GM12878 (cell line): ENCODE data around the gene VAT1. TPM values are rescaled to one million over a fixed set of nuclear protein-coding genes. Genes with fewer than 3 reads are reported as not detected.

Source experiments
- ATAC-seq: fragments of 200-7000 bp; cut with Tn5 transposase; 3 replicates; pipeline ENCODE4 v1.9.1; 2020; ENCODE audit warnings: mild to moderate bottlenecking, moderate library complexity
- BruUV-seq: library from RNA; stranded (reverse); fragments of 400-500 nt; replicated peaks from 2 replicates; lab custom pipeline; 2021; lab: Mats Ljungman, UMichigan
- CTCF ChIA-PET: fragments of 300-600 bp; sonication (Branson Sonifier 250); formaldehyde crosslinking; extraction: SDS; loops from one replicate; lab custom pipeline; 2021; ENCODE audit warnings: inconsistent platforms; lab: Yijun Ruan, JAX
- POLR2A ChIA-PET: fragments of 350-600 bp; formaldehyde crosslinking; extraction: SDS; loops from one replicate; lab custom pipeline; 2021; ENCODE audit warnings: inconsistent platforms; lab: Charles Lee
- RAD21 ChIA-PET: fragments of 300-600 bp; sonication (Branson Sonifier 250); formaldehyde crosslinking; loops from one replicate; lab custom pipeline; 2023; ENCODE audit warnings: antibody characterized with exemption; ENCODE audit not compliant: unreplicated experiment; lab: Charles Lee
- SMC1A ChIA-PET: fragments of 300-600 bp; sonication (Branson Sonifier 250); formaldehyde crosslinking; loops from one replicate; lab custom pipeline; 2023; ENCODE audit not compliant: unreplicated experiment, uncharacterized antibody; lab: Charles Lee
- DNase-seq: peaks from one replicate; pipeline ENCODE4 v3.0.0-alpha.2; 2011; ENCODE audit warnings: low read depth, low spot score
- FAIRE-seq: peaks from 3 replicates; lab custom pipeline; 2011; peaks lifted over from hg19 to GRCh38; lab: Jason Lieb, UNC
- H2AFZ ChIP-seq: 2 replicates; pipeline ENCODE4 v1.6.0; 2011; ENCODE audit warnings: low read depth, low read length, control low read depth; ENCODE audit not compliant: control insufficient read depth
- H3K27ac ChIP-seq: 2 replicates; pipeline ENCODE4 v1.5.1; 2011; ENCODE audit warnings: control low read depth; ENCODE audit not compliant: control insufficient read depth, insufficient read depth
- H3K27me3 ChIP-seq, 2 experiments: replicated peaks in 1 of 2; 2 replicates each; pipeline versions ENCODE4 v1.6.0 to v1.6.1; 2011; ENCODE audit warnings: low read length in 1 of 2; ENCODE audit not compliant: control insufficient read depth in 2 of 2, insufficient read depth in 2 of 2
- H3K36me3 ChIP-seq, 2 experiments: 2 replicates each; pipeline ENCODE4 v1.5.1; 2011; ENCODE audit warnings: low read length in 1 of 2; ENCODE audit not compliant: control insufficient read depth in 2 of 2, insufficient read depth in 2 of 2
- H3K4me1 ChIP-seq: 2 replicates; pipeline ENCODE4 v1.6.1; 2011; ENCODE audit warnings: mild to moderate bottlenecking, low read length, moderate library complexity, mixed read lengths; ENCODE audit not compliant: control insufficient read depth, insufficient read depth
- H3K4me2 ChIP-seq: 2 replicates; pipeline ENCODE4 v1.6.0; 2011; ENCODE audit warnings: control low read depth; ENCODE audit not compliant: control insufficient read depth, insufficient read depth
- H3K4me3 ChIP-seq: fragments of 200-600 bp; sonication (generic); 2 replicates; pipeline ENCODE4 v1.5.1; 2016
- H3K79me2 ChIP-seq: 2 replicates; pipeline ENCODE4 v1.6.0; 2011; ENCODE audit warnings: low read length; ENCODE audit not compliant: control insufficient read depth, insufficient read depth
- H3K9ac ChIP-seq: 2 replicates; pipeline ENCODE4 v1.8.0; 2011; ENCODE audit warnings: low read length, control low read depth, mixed read lengths; ENCODE audit not compliant: control insufficient read depth, insufficient read depth
- H3K9me3 ChIP-seq: replicated peaks from 3 replicates; pipeline ENCODE4 v1.5.1; 2011; ENCODE audit warnings: mild to moderate bottlenecking, low read length; ENCODE audit not compliant: control insufficient read depth, insufficient read depth
- H4K20me1 ChIP-seq: 2 replicates; pipeline ENCODE4 v1.6.0; 2011; ENCODE audit not compliant: control insufficient read depth, insufficient read depth
- BMI1 ChIP-seq: fragments of 450-650 bp; IDR thresholded peaks from 2 replicates; pipeline ENCODE4 v1.6.1; 2016; ENCODE audit warnings: mild to moderate bottlenecking, moderate library complexity, borderline replicate concordance
- CBX5 ChIP-seq: sonication (generic); IDR thresholded peaks from 2 replicates; pipeline ENCODE4 v1.6.1; 2016; ENCODE audit warnings: low read depth, moderate library complexity, mild to moderate bottlenecking, inconsistent platforms
- IRF4 ChIP-seq: IDR thresholded peaks from 2 replicates; pipeline ENCODE4 v1.6.1; 2011; ENCODE audit warnings: low read depth, low read length
- KAT2A ChIP-seq: conservative IDR thresholded peaks from 2 replicates; pipeline ENCODE4 v1.6.1; 2011; ENCODE audit warnings: low read depth, low read length; ENCODE audit not compliant: control insufficient read depth
- RB1 ChIP-seq: fragments of 450-650 bp; formaldehyde crosslinking; IDR thresholded peaks from 2 replicates; pipeline ENCODE4 v1.6.1; 2017; ENCODE audit warnings: mild to moderate bottlenecking, borderline replicate concordance
- RBBP5 ChIP-seq: fragments of 200-600 bp; sonication (generic); conservative IDR thresholded peaks from 2 replicates; pipeline ENCODE4 v1.6.1; 2016
- RCOR1 ChIP-seq: conservative IDR thresholded peaks from 2 replicates; pipeline ENCODE4 v1.6.1; 2012; ENCODE audit warnings: low read depth, low read length, improper control_type of control experiment
- SMAD1 ChIP-seq: fragments of 450-650 bp; IDR thresholded peaks from 2 replicates; pipeline ENCODE4 v1.6.1; 2018; ENCODE audit warnings: mild to moderate bottlenecking, low read depth; ENCODE audit not compliant: partially characterized antibody
- TCF3 ChIP-seq: IDR thresholded peaks from 2 replicates; pipeline ENCODE4 v1.6.1; 2012; ENCODE audit warnings: low read depth, mild to moderate bottlenecking, low read length, borderline replicate concordance; ENCODE audit not compliant: insufficient read depth
- TCF7 ChIP-seq: IDR thresholded peaks from 2 replicates; pipeline ENCODE4 v1.6.1; 2014; ENCODE audit warnings: antibody characterized with exemption, borderline replicate concordance
- ZNF24 ChIP-seq: fragments of 450-650 bp; IDR thresholded peaks from 2 replicates; pipeline ENCODE4 v1.6.1; 2017; ENCODE audit warnings: antibody characterized with exemption, mild to moderate bottlenecking
- WGBS: methylation state at CpG from one replicate; pipeline ENCODE4 v1.1.6; 2016; ENCODE audit warnings: low lambda C conversion rate; ENCODE audit not compliant: insufficient replicate concordance, insufficient coverage; ENCODE audit errors: missing lambda C conversion rate; 5-methylcytosine and 5-hydroxymethylcytosine counted together
- in situ Hi-C: fragments of 300-500 bp; cut with MboI; formaldehyde crosslinking; loops from 9 replicates; pipeline ENCODE4 v1.14.3; 2018; ENCODE audit warnings: mixed read lengths
- intact Hi-C: fragments of 100-400 bp; cut with micrococcal nuclease; formaldehyde crosslinking; loops from one replicate; pipeline ENCODE4 v1.14.2; 2022; ENCODE audit not compliant: unreplicated experiment
- polyA plus RNA-seq, 11 experiments: library from polyadenylated mRNA; depleted of rRNA in 4 of 11; unstranded in 6 of 11; stranded (reverse) in 5 of 11; fragments of >200 nt; fragmentation: Nextera tagmentation in 4 of 11; fragmentation: Illumina TruSeq in 1 of 11; extraction: Ambion mirVana in 4 of 11; extraction: Trizol in 1 of 11; gene quantifications; 1 replicate in 1 of 11; 2 replicates in 10 of 11; pipeline versions ENCODE4 v1.2.1 to v1.2.3, GENCODE V29; 2011 to 2016; ENCODE audit warnings: inconsistent platforms in 2 of 11, missing spikeins in 2 of 11, low read depth in 1 of 11
- total RNA-seq, 4 experiments: library from RNA; depleted of rRNA in 3 of 4; stranded (reverse); fragments of >200 nt in 3 of 4; fragmentation: Illumina TruSeq in 1 of 4; extraction: Trizol in 1 of 4; gene quantifications; 2 replicates each; pipeline versions ENCODE4 v1.2.1 to v1.2.3, GENCODE V29; 2013 to 2021
- TF ChIP-seq, protein P1 (sequence below): fragments of 450-650 bp; IDR thresholded peaks from 2 replicates; pipeline ENCODE4 v1.6.1; 2017; ENCODE audit warnings: mild to moderate bottlenecking
- TF ChIP-seq, protein P2 (sequence below): IDR thresholded peaks from 2 replicates; pipeline ENCODE4 v1.6.1; 2011; ENCODE audit warnings: low read depth, low read length, improper control_type of control experiment, borderline replicate concordance
- TF ChIP-seq, protein P3 (sequence below): IDR thresholded peaks from 2 replicates; pipeline ENCODE4 v1.6.1; 2012; ENCODE audit warnings: low read depth, low read length, improper control_type of control experiment
- TF ChIP-seq, protein P4 (sequence below): fragments of 450-650 bp; conservative IDR thresholded peaks from 2 replicates; pipeline ENCODE4 v1.6.1; 2017; ENCODE audit warnings: mild to moderate bottlenecking, moderate library complexity
- TF ChIP-seq, protein P5 (sequence below): fragments of 450-650 bp; formaldehyde crosslinking; IDR thresholded peaks from 2 replicates; pipeline ENCODE4 v1.4.0; 2022; ENCODE audit warnings: mild to moderate bottlenecking, moderate library complexity

The VAT1 gene
- total and polyA plus RNA-seq, 10 of the 15 experiments (the other 5 are each of a cell fraction or from before 2014, with no cell fraction given) = 5.0 to 19.8 (median 8.2) TPM

DNA sequence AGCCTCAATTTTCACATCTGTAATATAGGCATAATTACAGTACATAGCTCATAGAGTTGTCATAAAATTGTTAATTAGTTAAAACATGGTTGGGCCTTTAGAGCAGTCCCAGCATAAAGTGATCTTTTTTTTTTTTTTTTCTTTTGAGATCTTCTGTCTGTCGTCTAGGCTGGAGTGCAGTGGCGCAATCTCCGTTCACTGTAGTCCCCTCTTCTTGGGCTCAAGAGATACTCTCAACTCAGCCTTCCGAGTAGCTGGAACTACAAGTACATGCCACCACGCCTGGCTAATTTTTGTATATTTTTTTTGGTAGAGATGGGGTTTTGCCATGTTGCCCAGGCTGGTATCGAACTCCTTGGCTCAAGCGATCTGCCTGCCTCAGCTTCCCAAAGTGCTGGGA is 33.9 kb upstream of the VAT1 start:
- Histone ChIP-seq H3K9ac (no peak overlapping the region), H3K4me1 (no peaks in the 10 kb centered on the region), H2AFZ (no peak overlapping the region), H3K4me3 (no peak overlapping the region), H3K27ac (no peak overlapping the region), H3K9me3 (no peaks in the 10 kb centered on the region), H3K79me2 (no peaks in the 10 kb centered on the region), H3K4me2 (no peak overlapping the region), H3K36me3 (peaks cover 1 to 9% of the 10 kb centered on the region in 2 experiments; a peak in 2 of 4 replicates), H3K27me3 (no peaks in the 10 kb centered on the region), H4K20me1 (no peaks in the 10 kb centered on the region)
- ChIA-PET CTCF (interaction anchor here (0.6 kb wide), 2 partner anchors 30 to 429 kb away, joined by 3 read pairs; no protein-coding TSS in a partner anchor), SMC1A (interaction anchor here (1.3 kb wide), 1 partner anchor 15 kb away, joined by 4 read pairs; no protein-coding TSS in a partner anchor), POLR2A (no interaction called here), RAD21 (no interaction called here)
- intact Hi-C loops = no loop called here
- BruUV-seq = no TSS peak
- DNase-seq = no peak
- 97% methylated on average over 7 of the region's 7 CpGs for WGBS
- in situ Hi-C loops = no loop called here
- ATAC-seq = no peak
- no peak for FAIRE-seq
- no peak for TF ChIP-seq IRF4
- TF ChIP-seq TCF3 = no peak
- no peak for TF ChIP-seq RCOR1
- TF ChIP-seq, protein P1, sequence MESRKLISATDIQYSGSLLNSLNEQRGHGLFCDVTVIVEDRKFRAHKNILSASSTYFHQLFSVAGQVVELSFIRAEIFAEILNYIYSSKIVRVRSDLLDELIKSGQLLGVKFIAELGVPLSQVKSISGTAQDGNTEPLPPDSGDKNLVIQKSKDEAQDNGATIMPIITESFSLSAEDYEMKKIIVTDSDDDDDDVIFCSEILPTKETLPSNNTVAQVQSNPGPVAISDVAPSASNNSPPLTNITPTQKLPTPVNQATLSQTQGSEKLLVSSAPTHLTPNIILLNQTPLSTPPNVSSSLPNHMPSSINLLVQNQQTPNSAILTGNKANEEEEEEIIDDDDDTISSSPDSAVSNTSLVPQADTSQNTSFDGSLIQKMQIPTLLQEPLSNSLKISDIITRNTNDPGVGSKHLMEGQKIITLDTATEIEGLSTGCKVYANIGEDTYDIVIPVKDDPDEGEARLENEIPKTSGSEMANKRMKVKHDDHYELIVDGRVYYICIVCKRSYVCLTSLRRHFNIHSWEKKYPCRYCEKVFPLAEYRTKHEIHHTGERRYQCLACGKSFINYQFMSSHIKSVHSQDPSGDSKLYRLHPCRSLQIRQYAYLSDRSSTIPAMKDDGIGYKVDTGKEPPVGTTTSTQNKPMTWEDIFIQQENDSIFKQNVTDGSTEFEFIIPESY = no peak
- TF ChIP-seq SMAD1 = no peak
- TF ChIP-seq, protein P2, sequence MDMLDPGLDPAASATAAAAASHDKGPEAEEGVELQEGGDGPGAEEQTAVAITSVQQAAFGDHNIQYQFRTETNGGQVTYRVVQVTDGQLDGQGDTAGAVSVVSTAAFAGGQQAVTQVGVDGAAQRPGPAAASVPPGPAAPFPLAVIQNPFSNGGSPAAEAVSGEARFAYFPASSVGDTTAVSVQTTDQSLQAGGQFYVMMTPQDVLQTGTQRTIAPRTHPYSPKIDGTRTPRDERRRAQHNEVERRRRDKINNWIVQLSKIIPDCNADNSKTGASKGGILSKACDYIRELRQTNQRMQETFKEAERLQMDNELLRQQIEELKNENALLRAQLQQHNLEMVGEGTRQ = no peak
- TF ChIP-seq ZNF24 = no peak
- no peak for TF ChIP-seq RB1
- TF ChIP-seq RBBP5 = no peak
- TF ChIP-seq TCF7 = no peak
- no peak for TF ChIP-seq KAT2A
- TF ChIP-seq, protein P3, sequence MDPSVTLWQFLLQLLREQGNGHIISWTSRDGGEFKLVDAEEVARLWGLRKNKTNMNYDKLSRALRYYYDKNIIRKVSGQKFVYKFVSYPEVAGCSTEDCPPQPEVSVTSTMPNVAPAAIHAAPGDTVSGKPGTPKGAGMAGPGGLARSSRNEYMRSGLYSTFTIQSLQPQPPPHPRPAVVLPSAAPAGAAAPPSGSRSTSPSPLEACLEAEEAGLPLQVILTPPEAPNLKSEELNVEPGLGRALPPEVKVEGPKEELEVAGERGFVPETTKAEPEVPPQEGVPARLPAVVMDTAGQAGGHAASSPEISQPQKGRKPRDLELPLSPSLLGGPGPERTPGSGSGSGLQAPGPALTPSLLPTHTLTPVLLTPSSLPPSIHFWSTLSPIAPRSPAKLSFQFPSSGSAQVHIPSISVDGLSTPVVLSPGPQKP = no peak
- TF ChIP-seq, protein P4, sequence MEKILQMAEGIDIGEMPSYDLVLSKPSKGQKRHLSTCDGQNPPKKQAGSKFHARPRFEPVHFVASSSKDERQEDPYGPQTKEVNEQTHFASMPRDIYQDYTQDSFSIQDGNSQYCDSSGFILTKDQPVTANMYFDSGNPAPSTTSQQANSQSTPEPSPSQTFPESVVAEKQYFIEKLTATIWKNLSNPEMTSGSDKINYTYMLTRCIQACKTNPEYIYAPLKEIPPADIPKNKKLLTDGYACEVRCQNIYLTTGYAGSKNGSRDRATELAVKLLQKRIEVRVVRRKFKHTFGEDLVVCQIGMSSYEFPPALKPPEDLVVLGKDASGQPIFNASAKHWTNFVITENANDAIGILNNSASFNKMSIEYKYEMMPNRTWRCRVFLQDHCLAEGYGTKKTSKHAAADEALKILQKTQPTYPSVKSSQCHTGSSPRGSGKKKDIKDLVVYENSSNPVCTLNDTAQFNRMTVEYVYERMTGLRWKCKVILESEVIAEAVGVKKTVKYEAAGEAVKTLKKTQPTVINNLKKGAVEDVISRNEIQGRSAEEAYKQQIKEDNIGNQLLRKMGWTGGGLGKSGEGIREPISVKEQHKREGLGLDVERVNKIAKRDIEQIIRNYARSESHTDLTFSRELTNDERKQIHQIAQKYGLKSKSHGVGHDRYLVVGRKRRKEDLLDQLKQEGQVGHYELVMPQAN = no peak
- TF ChIP-seq, protein P5, sequence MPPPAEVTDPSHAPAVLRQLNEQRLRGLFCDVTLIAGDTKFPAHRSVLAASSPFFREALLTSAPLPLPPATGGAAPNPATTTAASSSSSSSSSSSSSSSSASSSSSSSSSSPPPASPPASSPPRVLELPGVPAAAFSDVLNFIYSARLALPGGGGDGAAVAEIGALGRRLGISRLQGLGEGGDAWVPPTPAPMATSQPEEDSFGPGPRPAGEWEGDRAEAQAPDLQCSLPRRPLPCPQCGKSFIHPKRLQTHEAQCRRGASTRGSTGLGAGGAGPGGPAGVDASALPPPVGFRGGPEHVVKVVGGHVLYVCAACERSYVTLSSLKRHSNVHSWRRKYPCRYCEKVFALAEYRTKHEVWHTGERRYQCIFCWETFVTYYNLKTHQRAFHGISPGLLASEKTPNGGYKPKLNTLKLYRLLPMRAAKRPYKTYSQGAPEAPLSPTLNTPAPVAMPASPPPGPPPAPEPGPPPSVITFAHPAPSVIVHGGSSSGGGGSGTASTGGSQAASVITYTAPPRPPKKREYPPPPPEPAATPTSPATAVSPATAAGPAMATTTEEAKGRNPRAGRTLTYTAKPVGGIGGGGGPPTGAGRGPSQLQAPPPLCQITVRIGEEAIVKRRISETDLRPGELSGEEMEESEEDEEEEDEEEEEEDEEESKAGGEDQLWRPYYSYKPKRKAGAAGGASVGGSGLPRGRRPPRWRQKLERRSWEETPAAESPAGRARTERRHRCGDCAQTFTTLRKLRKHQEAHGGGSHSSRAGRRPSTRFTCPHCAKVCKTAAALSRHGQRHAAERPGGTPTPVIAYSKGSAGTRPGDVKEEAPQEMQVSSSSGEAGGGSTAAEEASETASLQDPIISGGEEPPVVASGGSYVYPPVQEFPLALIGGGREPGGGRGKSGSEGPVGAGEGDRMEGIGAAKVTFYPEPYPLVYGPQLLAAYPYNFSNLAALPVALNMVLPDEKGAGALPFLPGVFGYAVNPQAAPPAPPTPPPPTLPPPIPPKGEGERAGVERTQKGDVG = no peak
- TF ChIP-seq BMI1 = no peak
- no peak for TF ChIP-seq CBX5
